Large intestine (tissue), 3 donors: Measurements from ENCODE around the gene CDC123. TPM values are rescaled to one million over a fixed set of nuclear protein-coding genes. Genes with fewer than 3 reads are reported as not detected.

ENCODE experiments used
- DNase-seq, 2 donors: peaks; one replicate each; pipeline versions ENCODE4 v3.0.0 to v3.0.0-alpha.2; 2013
- H3K27ac ChIP-seq: one replicate; pipeline ENCODE4 v1.5.1; 2013; ENCODE audit warnings: low read length
- H3K27me3 ChIP-seq: 2 replicates; pipeline ENCODE4 v1.6.1; 2013; ENCODE audit warnings: low read length; ENCODE audit not compliant: control insufficient read depth, insufficient read depth
- H3K36me3 ChIP-seq: 2 replicates; pipeline ENCODE4 v1.6.1; 2013; ENCODE audit warnings: low read length; ENCODE audit not compliant: control insufficient read depth, insufficient read depth
- H3K4me1 ChIP-seq: one replicate; pipeline ENCODE4 v1.6.1; 2013; ENCODE audit warnings: low read length; ENCODE audit not compliant: control insufficient read depth, insufficient read depth
- H3K4me3 ChIP-seq: one replicate; pipeline ENCODE4 v1.5.1; 2013; ENCODE audit warnings: low read length
- H3K9me3 ChIP-seq: one replicate; pipeline ENCODE4 v1.6.1; 2013; ENCODE audit warnings: mild to moderate bottlenecking, low read depth, low read length, moderate library complexity; ENCODE audit not compliant: control insufficient read depth
- WGBS: methylation state at CpG from one replicate; pipeline ENCODE4 v1.1.5; 2013; ENCODE audit warnings: low lambda C conversion rate; ENCODE audit not compliant: insufficient coverage; 5-methylcytosine and 5-hydroxymethylcytosine counted together
- polyA plus RNA-seq: library from polyadenylated mRNA; unstranded; fragments of 120-200 nt; gene quantifications from one replicate; pipeline ENCODE4 v1.2.1, GENCODE V29; 2013

The CDC123 gene
- polyA plus RNA-seq, 1 donor, result 52.3 TPM

DNA sequence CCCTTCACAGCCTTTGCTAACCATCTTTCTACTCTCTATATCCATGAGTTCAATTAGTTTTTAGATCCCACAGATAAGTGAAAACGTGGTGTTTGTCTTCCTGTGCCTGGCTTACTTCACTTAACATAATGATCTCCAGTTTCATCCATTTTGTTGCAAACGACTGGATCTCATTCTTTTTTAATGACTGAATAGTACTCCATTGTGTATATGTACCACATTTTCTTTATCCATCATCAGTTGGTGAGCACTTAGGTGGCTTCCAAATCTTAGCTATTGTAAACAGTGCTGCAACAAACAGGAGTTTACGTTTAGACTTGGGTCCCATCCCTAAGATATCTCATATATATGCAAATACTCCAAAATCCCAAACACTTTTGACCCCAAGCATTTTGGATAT is 9.1 kb downstream of the CDC123 start:
- Histone ChIP-seq H3K9me3 (no peaks in the 10 kb centered on the region), H3K4me3 (no peak overlapping the region), H3K27ac (no peak overlapping the region), H3K27me3 (no peaks in the 10 kb centered on the region), H3K36me3 (peaks cover 47% of the 10 kb centered on the region), H3K4me1 (no peaks in the 10 kb centered on the region)
- DNase-seq, result no peak
- no CpG with 5 or more reads among the region's 3 CpGs for WGBS

GRCh38 chr10:12207114-12207513 is 11.1 kb downstream of the CDC123 start:
- Histone ChIP-seq H3K4me3 (no peak overlapping the region), H3K9me3 (no peaks in the 10 kb centered on the region), H3K4me1 (no peaks in the 10 kb centered on the region), H3K27ac (no peak overlapping the region), H3K36me3 (peaks cover 54% of the 10 kb centered on the region), H3K27me3 (no peaks in the 10 kb centered on the region)
- WGBS, result 91% methylated on average over 3 of the region's 3 CpGs
- no peak for DNase-seq

DNA sequence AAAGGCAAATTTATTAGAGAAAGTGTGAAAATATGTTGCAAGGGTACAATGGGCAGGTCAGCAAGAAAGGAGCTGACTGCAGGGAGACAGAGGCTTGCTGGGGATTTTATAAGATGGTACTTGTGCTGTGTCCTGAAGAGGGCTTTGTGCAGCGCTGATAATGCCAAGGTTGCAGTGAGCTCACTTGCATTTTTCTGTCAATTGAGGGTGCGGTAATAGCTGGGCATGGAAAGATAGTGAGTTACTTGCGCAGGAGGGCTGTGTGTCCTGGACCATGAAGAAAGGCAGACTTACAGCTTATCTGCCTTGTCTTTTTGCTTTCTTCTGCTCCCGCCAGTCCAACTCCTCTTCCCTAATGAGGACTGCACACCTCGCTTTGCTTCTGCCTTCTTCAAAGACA is 12.5 kb downstream of the CDC123 start:
- Histone ChIP-seq H3K4me3 (no peak overlapping the region), H3K27ac (no peak overlapping the region), H3K4me1 (no peaks in the 10 kb centered on the region), H3K27me3 (no peaks in the 10 kb centered on the region), H3K36me3 (peaks cover 52% of the 10 kb centered on the region), H3K9me3 (no peaks in the 10 kb centered on the region)
- no peak for DNase-seq
- 100% methylated on average over 4 of the region's 5 CpGs for WGBS

GRCh38 chr10:12212454-12212853 is 16.5 kb downstream of the CDC123 start:
- H3K9me3 ChIP-seq, result no peaks in the 10 kb centered on the region
- H3K4me3 ChIP-seq, result no peak overlapping the region
- H3K4me1 ChIP-seq, result no peaks in the 10 kb centered on the region
- WGBS, result no CpG with 5 or more reads among the region's 3 CpGs
- H3K27ac ChIP-seq, result no peak overlapping the region
- DNase-seq, result no peak
- peaks cover 51% of the 10 kb centered on the region for H3K36me3 ChIP-seq
- no peaks in the 10 kb centered on the region for H3K27me3 ChIP-seq

GRCh38 chr10:12213621-12214020 is 17.6 kb downstream of the CDC123 start:
- DNase-seq, result no peak
- H3K4me1 ChIP-seq, result no peaks in the 10 kb centered on the region
- H3K27me3 ChIP-seq, result no peaks in the 10 kb centered on the region
- 90% methylated on average over 2 of the region's 3 CpGs for WGBS
- H3K9me3 ChIP-seq, result no peaks in the 10 kb centered on the region
- no peak overlapping the region for H3K4me3 ChIP-seq
- no peak overlapping the region for H3K27ac ChIP-seq
- H3K36me3 ChIP-seq, result peaks cover 48% of the 10 kb centered on the region

GRCh38 chr10:12214093-12214492 is 18.1 kb downstream of the CDC123 start:
- Histone ChIP-seq H3K27me3 (no peaks in the 10 kb centered on the region), H3K4me3 (no peak overlapping the region), H3K27ac (no peak overlapping the region), H3K4me1 (no peaks in the 10 kb centered on the region), H3K9me3 (no peaks in the 10 kb centered on the region), H3K36me3 (peaks cover 51% of the 10 kb centered on the region)
- WGBS, result no CpG with 5 or more reads among the region's 4 CpGs
- peak in 1 of 2 donors; percentile 33 for DNase-seq

DNA sequence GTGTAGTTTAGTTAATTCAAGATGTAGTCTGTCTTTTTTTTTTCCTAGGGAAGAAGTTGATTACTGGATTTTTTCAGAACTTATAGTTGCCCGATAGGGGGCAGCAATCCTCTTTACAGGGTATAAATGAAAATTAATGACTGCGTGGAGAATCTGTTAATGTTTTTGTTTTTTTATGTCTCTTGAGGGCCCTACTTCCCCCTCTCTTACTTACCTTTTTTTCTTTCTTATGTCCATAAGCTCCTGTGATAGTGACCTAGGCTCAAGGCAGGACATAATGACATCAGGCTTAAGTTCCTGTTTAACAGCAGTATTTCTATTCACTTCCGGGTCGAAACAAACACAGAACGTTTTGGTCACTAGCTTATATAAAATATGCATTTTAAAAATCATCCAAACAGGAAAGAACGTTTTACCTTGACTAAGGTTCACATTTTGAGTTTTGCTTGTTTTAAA is 18.8 kb downstream of the CDC123 start:
- Histone ChIP-seq H3K27me3 (no peaks in the 10 kb centered on the region), H3K4me1 (no peaks in the 10 kb centered on the region), H3K27ac (no peak overlapping the region), H3K4me3 (no peak overlapping the region), H3K36me3 (peaks cover 49% of the 10 kb centered on the region), H3K9me3 (no peaks in the 10 kb centered on the region)
- DNase-seq, result peak in 1 of 2 donors; percentile 29
- WGBS, result 60% methylated on average over 5 of the region's 6 CpGs

- no peak overlapping the region for H3K27ac ChIP-seq
- H3K27me3 ChIP-seq, result no peaks in the 10 kb centered on the region
- no peak for DNase-seq
- peaks cover 43% of the 10 kb centered on the region for H3K36me3 ChIP-seq
- H3K9me3 ChIP-seq, result no peaks in the 10 kb centered on the region
- WGBS, result no CpG with 5 or more reads among the region's 8 CpGs
- H3K4me1 ChIP-seq, result no peaks in the 10 kb centered on the region
- H3K4me3 ChIP-seq, result no peak overlapping the region
Measured at GRCh38 chr10:12218991-12219390, 23.0 kb downstream of the CDC123 start.

GRCh38 chr10:12221323-12222298 is 25.6 kb downstream of the CDC123 start:
- peaks cover 49% of the 10 kb centered on the region for H3K36me3 ChIP-seq
- DNase-seq, result no peak
- no peaks in the 10 kb centered on the region for H3K27me3 ChIP-seq
- peaks cover 6% of the 10 kb centered on the region for H3K9me3 ChIP-seq
- no peak overlapping the region for H3K27ac ChIP-seq
- no CpG with 5 or more reads among the region's 10 CpGs for WGBS
- H3K4me1 ChIP-seq, result no peaks in the 10 kb centered on the region
- no peak overlapping the region for H3K4me3 ChIP-seq

DNA sequence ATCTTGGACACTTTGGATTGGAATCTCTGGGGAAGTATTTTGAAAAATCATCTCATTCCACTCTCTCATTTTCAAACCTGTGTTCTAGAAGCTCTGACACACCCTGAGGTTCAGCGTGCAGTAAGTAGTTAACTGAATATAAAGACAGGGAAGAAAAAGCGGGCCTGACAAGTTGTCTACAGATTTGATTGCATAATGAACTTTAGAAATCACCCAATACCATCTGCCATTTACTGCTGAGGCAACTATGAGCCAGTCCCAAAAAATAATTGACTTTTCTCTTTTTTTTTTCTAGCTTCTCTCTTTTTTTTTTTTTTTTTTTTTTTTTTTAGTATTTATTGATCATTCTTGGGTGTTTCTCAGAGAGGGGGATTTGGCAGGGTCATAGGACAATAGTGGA is 29.5 kb downstream of the CDC123 start:
- WGBS, result no CpG with 5 or more reads among the region's 2 CpGs
- Histone ChIP-seq H3K27me3 (no peaks in the 10 kb centered on the region), H3K4me1 (no peaks in the 10 kb centered on the region), H3K9me3 (peaks cover 10% of the 10 kb centered on the region), H3K4me3 (no peak overlapping the region), H3K27ac (no peak overlapping the region), H3K36me3 (peaks cover 39% of the 10 kb centered on the region)
- no peak for DNase-seq
